Left lung (tissue), 10 donors: ENCODE results near the gene RPLP2. TPM values are rescaled to one million over a fixed set of nuclear protein-coding genes. Genes with fewer than 3 reads are reported as not detected.
A peak's percentile ranks its signal among the peaks of the same experiment; 100 is the strongest.

ENCODE experiments used
- ATAC-seq: fragments of 200-7000 bp; cut with Tn5 transposase; one replicate; pipeline ENCODE4 v1.9.1; 2020; ENCODE audit warnings: moderate library complexity
- DNase-seq, 4 donors: peaks; one replicate each; pipeline ENCODE4 v3.0.0-alpha.2; 2013 to 2020
- H3K27ac ChIP-seq, 2 donors: fragments of 200-600 bp; sonication (generic) in 1 of 2; one replicate each; pipeline versions ENCODE4 v1.5.0 to v1.8.0; 2020 to 2021
- H3K27me3 ChIP-seq, 2 donors: fragments of 200-600 bp; sonication (generic) in 1 of 2; one replicate each; pipeline versions ENCODE4 v1.5.0 to v1.8.0; 2020 to 2021
- H3K36me3 ChIP-seq, 2 donors: fragments of 200-600 bp; sonication (generic) in 1 of 2; one replicate each; pipeline versions ENCODE4 v1.5.0 to v1.8.0; 2020 to 2021
- H3K4me1 ChIP-seq, 2 donors: fragments of 200-600 bp; one replicate each; pipeline ENCODE4 v1.8.0; 2021
- H3K4me3 ChIP-seq, 2 donors: fragments of 200-600 bp; sonication (generic) in 1 of 2; one replicate each; pipeline versions ENCODE4 v1.5.0 to v1.8.0; 2020 to 2021; ENCODE audit warnings: mild to moderate bottlenecking in 1 of 2
- H3K9me3 ChIP-seq, 2 donors: fragments of 200-600 bp; sonication (generic) in 1 of 2; one replicate each; pipeline versions ENCODE4 v1.5.0 to v1.8.0; 2020 to 2021
- CTCF ChIP-seq, 2 donors: fragments of 200-600 bp; sonication (generic) in 1 of 2; IDR thresholded peaks; one replicate each; pipeline versions ENCODE4 v1.5.0 to v1.8.0; 2021; ENCODE audit warnings: antibody characterized with exemption in 2 of 2
- intact Hi-C, 2 donors: fragments of 100-400 bp; cut with DNase I; formaldehyde crosslinking; loops; one replicate each; pipeline versions ENCODE4 v1.11.2 to v1.14.2; 2022
- polyA plus RNA-seq, 6 donors: library from polyadenylated mRNA; unstranded; fragments of 120-200 nt; gene quantifications; one replicate each; pipeline ENCODE4 v1.2.1, GENCODE V29; 2013; ENCODE audit not compliant: insufficient read length in 6 of 6
- total RNA-seq, 2 donors: library from RNA; stranded (reverse); fragmentation: NEBNext Ultra II Directional; extraction: Animal tissue kit (Norgen Biotek cat#: 25700); gene quantifications; one replicate each; pipeline ENCODE4 v1.2.1, GENCODE V29; 2021
- donor health status: DM: no; HTN: yes; CAD: no.
- donor health status: DM: no; HTN: no; CAD: no.

Gene RPLP2
- total and polyA plus RNA-seq, 8 donors, result 1,154 to 1,802 (median 1,390) TPM

DNA sequence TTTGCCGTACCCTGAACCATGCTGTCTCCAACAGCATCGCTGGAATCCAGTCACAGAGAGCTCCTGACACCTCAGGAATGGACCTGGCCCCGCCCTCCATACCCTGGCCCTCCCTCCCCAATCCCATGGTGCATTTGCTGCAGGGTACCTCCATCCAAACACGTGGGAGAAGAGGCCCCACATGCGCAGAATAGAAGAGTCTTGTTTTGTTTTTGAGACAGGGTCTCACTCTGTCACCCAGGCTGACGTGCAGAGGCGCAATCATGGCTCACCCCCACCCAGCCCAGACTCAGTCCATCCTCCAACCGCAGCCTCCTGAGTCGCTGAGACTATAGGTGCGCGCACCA, 6.6 kb downstream of the RPLP2 start:
- Histone ChIP-seq H3K27me3 (no peaks in the 10 kb centered on the region), H3K4me3 (no peak overlapping the region), H3K27ac (no peak overlapping the region), H3K9me3 (no peaks in the 10 kb centered on the region), H3K36me3 (peaks cover 3 to 42% of the 10 kb centered on the region in 2 donors), H3K4me1 (peaks cover 15 to 38% of the 10 kb centered on the region in 2 donors)
- ATAC-seq (no peak), DNase-seq (no peak)
- intact Hi-C loops, result no loop called here
- TF ChIP-seq CTCF (IDR thresholded peaks at IDR 0.05), result no peak

GRCh38 chr11:818396-819128, 8.8 kb downstream of the RPLP2 start, which contains the start of gene PNPLA2:
TSS of gene PNPLA2 (plus strand) at chr11:818914. CDS start at chr11:819719, 805 bp downstream.
- Histone ChIP-seq H3K27me3 (no peaks in the 10 kb centered on the region), H3K4me3 (peak within 1 kb of the TSS; percentile 78 to 97), H3K4me1 (peaks cover 22 to 44% of the 10 kb centered on the region in 2 donors), H3K36me3 (peaks cover 0 to 34% of the 10 kb centered on the region in 2 donors), H3K27ac (peak within 1 kb of the TSS; percentile 77 to 96), H3K9me3 (no peaks in the 10 kb centered on the region)
- intact Hi-C loops, result no loop called here
- TF ChIP-seq CTCF (IDR thresholded peaks at IDR 0.05), result no peak
- ATAC-seq (peak; percentile 41), DNase-seq (no peak)

DNA sequence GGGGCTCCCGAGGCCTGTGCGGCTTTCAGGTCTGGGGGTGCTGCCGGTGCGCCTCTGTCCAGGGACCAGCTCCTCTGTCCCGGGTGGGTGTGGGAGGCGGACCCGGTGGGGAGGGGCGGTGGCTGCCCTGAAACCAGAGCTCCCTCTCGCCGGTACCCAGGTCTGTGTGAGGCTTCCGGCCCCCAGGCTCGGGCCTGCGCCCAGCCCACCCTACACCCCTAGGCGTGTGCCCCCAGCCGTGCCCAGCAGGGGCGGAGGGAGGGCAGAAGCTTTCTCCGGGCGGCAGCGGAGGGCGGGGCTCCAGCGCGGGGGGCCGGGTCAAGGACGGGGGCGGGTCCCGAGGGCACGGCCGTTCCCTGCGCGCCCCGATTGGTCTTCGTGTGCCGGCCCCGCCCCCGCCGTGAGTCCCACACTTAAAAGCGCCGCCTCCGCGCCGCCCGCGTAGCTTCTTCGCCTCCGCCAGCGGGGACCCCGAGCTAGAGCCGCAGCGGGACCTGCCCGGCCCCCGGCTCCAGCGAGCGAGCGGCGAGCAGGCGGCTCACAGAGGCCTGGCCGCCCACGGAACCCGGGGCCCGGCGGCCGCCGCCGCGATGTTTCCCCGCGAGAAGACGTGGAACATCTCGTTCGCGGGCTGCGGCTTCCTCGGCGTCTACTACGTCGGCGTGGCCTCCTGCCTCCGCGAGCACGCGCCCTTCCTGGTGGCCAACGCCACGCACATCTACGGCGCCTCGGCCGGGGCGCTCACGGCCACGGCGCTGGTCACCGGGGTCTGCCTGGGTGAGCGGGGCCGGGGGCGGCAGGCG, 9.6 kb downstream of the RPLP2 start:
- peak overlapping the region; percentile 78 to 97 for H3K4me3 ChIP-seq
- peak overlapping the region; percentile 77 to 96 for H3K27ac ChIP-seq
- DNase-seq, result peak; percentile 86 to 97 (median 92)
- H3K36me3 ChIP-seq, result peaks cover 0 to 35% of the 10 kb centered on the region in 2 donors
- H3K9me3 ChIP-seq, result no peaks in the 10 kb centered on the region
- no peaks in the 10 kb centered on the region for H3K27me3 ChIP-seq
- intact Hi-C loops, result no loop called here
- H3K4me1 ChIP-seq, result peaks cover 22 to 46% of the 10 kb centered on the region in 2 donors
- ATAC-seq, result peak; percentile 88
- TF ChIP-seq CTCF (IDR thresholded peaks at IDR 0.05), result peak in 1 of 2 donors; percentile 40

DNA sequence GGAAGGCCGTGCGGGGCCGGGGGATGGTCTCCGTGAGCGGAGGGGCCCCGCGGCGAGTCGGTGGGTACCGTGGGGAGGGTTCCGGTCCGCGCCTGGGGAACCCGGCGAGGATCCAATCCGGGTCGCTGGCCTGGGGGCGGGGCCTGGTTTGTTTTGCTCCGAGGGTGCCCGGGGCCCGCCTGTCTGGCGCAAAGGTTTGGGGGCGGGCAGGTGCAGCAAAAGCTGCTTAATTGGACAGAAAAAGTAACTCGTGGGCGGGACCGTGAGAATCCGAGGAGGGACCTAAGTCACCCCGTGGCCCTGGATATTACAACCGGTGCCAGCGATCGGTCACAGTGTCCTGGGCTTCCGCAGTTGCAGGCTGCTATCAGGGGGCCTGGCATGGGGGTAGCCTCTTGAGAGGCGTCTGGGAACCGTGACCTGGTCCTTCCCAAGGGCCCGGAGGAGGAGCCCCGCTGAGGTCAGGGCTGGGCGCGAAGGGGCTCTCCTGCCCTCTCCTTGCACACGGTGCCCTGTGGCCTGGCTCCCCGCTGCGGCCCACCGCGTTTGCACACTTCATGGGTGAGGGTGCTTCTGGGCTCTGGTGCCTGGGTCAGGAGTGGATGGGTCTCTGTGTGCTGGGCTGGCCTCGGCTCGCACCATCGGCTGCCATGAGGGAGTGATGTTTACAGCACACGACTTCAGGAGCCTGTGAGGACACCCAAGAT, 10.3 kb downstream of the RPLP2 start:
- H3K9me3 ChIP-seq, result no peaks in the 10 kb centered on the region
- intact Hi-C loops, result no loop called here

More for the DNA sequence above, 10.3 kb downstream of the RPLP2 start:
- DNase-seq (peak in 3 of 4 donors; percentile 82 to 97 (median 92)), ATAC-seq (peak; percentile 67)
- H3K27ac ChIP-seq, result peak overlapping the region; percentile 77 to 96
- TF ChIP-seq CTCF (IDR thresholded peaks at IDR 0.05), result no peak
- H3K36me3 ChIP-seq, result peaks cover 0 to 35% of the 10 kb centered on the region in 2 donors
- H3K27me3 ChIP-seq, result no peaks in the 10 kb centered on the region
- H3K4me3 ChIP-seq, result peak overlapping the region; percentile 78 to 97
- H3K4me1 ChIP-seq, result peaks cover 22 to 54% of the 10 kb centered on the region in 2 donors
